ENCODE data around the gene WDR35.
A peak's percentile ranks its signal among the peaks of the same experiment; 100 is the strongest.
"Not testable (repeated sequence)": the region's sequence is repeated elsewhere in the genome, so short reads cannot be mapped to it uniquely, and the experiment has no call there.

WDR35 gene

GRCh38 chr2:19891971-19892370 lies 97.9 kb downstream of the WDR35 start:
- peak; percentile 63 for DNase-seq

DNA sequence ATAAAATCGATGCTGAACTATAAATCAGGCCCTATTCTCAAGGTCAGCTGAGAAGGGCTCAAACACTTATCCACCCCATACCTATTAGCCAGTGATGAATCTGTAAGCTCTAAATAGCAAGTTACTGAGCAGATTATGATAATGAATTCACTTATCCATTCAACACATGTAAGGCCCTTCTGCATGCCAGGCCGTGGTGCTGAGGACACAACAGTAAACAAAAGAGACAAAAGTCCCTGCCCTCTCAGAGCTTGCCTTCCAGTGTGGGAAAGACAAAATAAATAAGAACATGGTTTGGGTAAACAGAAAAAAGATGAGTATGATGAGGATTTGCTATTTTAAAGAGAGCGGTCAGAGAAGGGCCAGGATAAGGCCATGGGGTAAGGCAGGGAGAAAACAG lies 99.8 kb downstream of the WDR35 start:
- DNase-seq, result no peak

- DNase-seq, result no peak
Observed at GRCh38 chr2:19888831-19889230, 101.1 kb downstream of the WDR35 start.

- DNase-seq, result no peak
Observed at GRCh38 chr2:19887510-19887909, 102.4 kb downstream of the WDR35 start.

- no peak for DNase-seq
Observed at GRCh38 chr2:19886261-19886660, 103.6 kb downstream of the WDR35 start.

DNA sequence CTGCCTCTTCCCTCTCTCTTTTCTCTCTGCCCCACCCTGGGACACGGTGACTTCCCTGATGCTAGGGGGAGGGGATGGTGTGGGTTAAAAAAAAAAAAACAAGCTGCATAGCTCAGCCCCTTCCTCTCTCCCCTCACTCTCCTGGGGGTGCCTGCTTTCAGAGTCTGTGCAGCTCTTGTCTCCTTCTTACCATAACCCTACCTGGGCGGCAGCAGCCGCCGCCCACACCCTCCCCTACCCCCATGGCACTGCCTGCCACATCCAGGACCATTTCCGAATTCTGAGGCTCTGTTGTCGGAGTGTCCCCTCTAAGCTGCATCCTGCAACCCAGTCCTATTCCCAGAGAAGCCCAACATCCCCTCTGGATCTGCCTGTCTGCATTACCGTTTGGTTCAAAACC lies 104.1 kb downstream of the WDR35 start:
- no peak for DNase-seq

- no peak for DNase-seq
Observed at GRCh38 chr2:19883971-19884720, 105.8 kb downstream of the WDR35 start.

- no peak for DNase-seq
Observed at GRCh38 chr2:19883486-19883885, 106.4 kb downstream of the WDR35 start.

DNA sequence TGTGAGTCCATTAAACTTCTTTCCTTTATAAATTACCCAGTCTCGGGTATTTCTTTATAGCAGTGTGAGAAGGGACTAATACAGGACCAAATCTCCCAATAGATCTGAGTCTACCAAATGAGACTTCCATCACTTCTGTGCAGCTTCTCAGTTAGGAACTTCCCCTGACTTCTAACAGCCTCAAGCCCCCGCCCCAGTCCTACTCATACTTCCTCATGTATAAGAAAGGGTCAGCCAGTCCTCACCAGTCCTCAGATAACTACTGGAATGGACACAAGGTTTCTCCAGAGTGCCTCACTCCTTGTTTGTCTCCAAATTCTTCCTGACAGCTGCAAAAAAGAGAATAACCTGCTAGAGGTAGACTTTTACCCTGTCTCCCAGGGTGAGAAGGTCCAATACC lies 107.6 kb downstream of the WDR35 start:
- DNase-seq, result no peak

DNA sequence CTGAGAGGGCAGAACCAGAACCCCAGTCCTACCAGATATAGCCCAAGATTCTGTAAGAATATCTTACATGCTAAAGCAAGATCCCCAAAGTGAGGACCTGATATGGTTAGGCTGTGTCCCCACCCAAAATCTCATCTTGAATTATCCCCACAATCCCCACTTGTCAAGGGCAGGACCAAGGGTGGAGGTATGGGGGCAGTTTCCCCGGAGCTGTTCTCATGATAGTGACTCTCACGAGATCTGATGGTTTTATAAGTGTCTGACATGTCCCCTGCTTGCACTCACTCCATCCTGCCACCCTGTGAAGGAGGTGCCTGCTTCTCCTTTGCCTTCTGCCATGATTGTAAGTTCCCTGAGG lies 108.0 kb downstream of the WDR35 start:
- DNase-seq, result no peak

DNA sequence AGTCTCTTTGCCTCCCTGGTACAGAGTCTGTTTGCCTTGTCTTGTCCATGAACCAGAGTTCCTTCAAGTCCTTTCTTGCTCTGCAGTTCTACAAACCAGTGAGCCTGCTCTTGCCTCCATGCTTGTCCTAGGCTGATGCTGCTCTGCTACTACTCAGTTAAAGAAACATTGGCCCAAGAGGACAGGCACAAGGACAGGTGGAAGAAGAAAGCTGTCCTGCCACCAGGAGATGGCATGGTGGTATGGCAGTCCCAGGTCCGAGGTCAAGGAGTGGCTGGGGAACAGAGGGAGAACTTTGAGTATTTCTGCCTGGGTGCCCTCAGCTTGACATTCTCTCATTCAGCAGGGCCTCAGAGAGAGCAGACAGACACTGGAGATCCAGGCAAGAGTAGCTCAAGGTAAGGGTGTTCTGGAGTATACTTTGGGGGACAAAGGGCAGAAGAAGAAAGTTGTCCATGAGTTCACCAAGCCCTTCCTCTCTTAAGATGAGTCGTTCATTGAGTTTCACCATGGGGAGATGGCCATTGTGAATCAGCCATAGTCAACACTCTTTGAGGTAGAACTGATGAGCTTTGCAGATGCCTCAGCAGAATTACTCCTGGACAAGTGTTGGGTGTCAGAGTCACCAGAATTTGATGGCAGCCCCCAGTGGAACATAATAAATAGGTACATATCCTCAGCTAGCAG lies 108.5 kb downstream of the WDR35 start:
- DNase-seq, result no peak

GRCh38 chr2:19880191-19880590 lies 109.7 kb downstream of the WDR35 start:
- DNase-seq, result not testable (repeated sequence)

GRCh38 chr2:19879120-19879519 lies 110.8 kb downstream of the WDR35 start:
- no peak for DNase-seq

DNA sequence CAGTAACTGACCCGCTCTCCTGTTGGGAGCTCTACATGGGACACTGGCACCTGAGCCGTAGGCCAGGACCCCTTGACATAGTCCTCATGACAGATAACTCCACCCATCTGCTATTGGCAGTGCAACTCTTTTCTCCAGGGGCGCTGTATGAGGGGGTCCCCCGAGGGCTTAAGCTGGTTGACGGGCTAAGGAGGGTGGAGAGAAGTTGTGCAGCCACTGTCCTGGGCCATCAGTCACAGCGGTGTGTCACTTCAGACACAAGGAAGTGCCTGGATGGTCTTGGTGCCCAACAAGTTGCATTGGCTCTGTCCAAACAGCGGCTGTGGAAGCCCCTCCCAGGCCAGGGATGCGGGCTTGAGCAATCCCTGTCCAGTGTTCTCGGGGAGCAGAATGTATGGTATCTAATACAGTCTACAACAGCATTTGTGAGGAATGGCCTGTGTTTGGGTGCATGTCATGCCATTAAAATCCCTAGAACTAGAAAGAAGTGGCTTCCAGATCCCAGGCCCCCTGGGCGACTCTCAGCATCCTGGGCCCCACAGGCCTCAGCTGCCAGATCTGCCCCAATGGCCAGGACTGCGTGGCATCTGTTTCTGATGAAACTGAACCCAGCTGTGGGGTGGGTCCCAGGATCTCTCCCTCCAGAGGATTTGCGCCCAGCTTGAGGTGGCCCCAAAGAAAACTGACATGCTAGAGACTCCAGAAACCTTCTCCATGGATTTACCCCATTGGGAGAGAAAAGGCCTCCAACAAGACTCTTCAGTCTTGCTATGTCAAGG lies 111.4 kb downstream of the WDR35 start:
- DNase-seq, result no peak

DNA sequence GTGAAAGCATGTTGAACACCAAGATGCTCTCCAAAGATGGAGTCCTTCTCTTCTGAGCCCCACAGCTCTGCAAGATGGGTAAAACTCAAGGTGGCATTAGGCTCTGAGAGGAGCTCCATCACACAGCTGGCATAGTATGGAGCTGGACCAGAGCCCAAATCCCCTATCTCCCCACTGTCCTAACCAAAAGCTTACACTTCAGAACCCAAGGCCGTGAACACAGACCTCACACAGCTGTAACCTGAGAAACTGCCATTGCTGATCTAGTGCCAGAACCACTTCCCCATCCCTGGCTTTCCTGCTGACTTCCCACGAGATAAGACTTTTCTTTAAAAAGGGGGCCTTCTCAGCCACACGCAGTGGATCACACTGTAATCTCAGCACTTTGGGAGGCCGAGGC lies 113.2 kb downstream of the WDR35 start:
- DNase-seq, result no peak

- no peak for DNase-seq
Observed at GRCh38 chr2:19875280-19875679, 114.6 kb downstream of the WDR35 start.

GRCh38 chr2:19874726-19875125 lies 115.2 kb downstream of the WDR35 start:
- DNase-seq, result no peak

- no peak for DNase-seq
Observed at GRCh38 chr2:19873014-19873413, 116.9 kb downstream of the WDR35 start.

DNA sequence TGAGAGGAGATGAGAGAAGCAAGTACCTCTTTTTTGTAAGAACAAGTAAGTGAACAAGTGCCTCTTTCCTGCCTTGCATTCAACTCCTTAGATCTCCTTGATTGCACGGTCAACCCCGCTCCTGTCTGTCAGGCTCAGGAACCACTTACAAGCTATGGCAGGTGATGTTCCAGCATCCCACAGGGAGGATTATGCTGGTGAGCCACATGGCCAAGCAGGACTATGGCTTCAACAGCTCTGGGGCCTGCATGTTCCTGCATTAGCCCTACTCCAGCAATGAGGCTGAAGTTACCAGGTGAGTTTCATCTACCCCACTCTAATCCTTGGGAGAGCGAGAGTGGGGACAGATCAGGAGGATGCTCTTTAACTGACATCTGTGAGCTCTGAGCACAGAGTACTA lies 117.6 kb downstream of the WDR35 start:
- DNase-seq, result no peak

DNA sequence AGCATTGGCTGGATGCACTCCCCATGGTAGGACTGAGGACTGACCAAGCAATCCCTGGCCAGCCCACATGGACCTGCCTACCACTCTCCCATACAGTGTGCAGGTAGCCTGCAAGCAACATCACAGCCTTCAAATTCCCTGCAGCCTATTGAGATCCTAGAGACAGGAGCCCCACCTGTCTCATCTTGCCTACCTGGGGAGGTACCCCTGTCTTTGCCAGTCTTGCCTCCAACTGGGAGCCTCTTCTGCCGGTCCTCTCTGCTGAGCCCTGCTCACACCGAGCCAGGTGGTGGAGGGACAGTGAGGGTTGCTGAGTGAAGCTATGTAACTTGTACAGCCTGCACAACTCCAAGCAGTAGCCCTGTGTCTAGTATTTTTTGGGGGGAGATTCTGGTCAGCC lies 118.1 kb downstream of the WDR35 start:
- no peak for DNase-seq

DNA sequence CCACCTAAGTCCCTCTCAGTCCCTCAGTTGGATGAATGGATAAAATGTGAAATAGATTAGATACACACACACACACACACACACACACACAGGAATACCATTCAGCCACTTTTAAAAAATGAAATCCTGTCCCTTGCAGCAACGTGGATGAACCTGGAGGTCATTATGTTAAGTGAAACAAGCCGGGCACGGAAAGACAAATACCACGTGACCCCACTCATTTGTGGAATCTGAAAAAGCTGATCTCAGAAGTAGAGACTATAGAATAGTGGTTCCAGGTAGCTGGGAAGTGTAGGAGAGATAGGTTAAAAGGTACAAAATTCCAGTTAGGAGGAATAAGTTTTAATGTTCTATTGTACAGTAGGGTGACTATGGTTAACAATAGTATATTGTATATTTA lies 119.1 kb downstream of the WDR35 start:
- no peak for DNase-seq

- DNase-seq, result peak; percentile 62
Observed at GRCh38 chr2:19868701-19869580, 121.0 kb downstream of the WDR35 start.

DNA sequence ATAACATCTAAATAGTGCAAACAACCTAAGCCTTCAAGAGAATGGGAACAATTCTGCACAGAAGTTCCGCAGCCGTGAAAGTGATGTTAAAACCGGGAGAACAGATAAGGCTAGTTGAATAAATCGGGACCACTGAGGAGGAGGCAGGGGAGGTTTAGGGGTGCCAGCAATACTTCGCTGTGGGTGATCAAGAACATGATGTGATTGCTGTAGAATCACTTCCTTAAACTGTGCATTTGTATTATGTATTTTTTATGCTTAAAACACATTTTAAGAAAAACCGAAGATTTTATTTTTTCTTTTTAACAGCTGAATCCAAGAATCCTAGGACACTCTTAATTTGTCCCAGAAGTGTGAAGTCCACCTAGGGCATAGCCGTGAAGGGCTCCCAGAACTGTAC lies 121.7 kb downstream of the WDR35 start:
- DNase-seq, result no peak

All from CD4-positive, alpha-beta T cell treated with Interferon gamma for 1 hour (primary cell).